K562 (cell line): Measurements from ENCODE around the gene KCNB1. TPM values are rescaled to one million over a fixed set of nuclear protein-coding genes. Genes with fewer than 3 reads are reported as not detected.

ENCODE experiments used
- ATAC-seq: fragments of 200-7000 bp; cut with Tn5 transposase; 3 replicates; pipeline ENCODE4 v1.9.1; 2020; ENCODE audit warnings: moderate library complexity
- BruUV-seq: library from RNA; stranded (reverse); fragments of 400-500 nt; replicated peaks from 2 replicates; lab custom pipeline; 2021; lab: Mats Ljungman, UMichigan
- CTCF ChIA-PET: fragments of 300-600 bp; formaldehyde crosslinking; extraction: SDS; loops from one replicate; lab custom pipeline; 2021; ENCODE audit warnings: low intra/inter-chr PET ratio; lab: Yijun Ruan, JAX
- POLR2A ChIA-PET: fragments of 300-600, 350-650 bp; sonication (Branson Sonifier 250); formaldehyde crosslinking; extraction: SDS; loops from one replicate; lab custom pipeline; 2021; ENCODE audit warnings: antibody characterized with exemption, inconsistent platforms; lab: Yijun Ruan, JAX
- DNase-seq, 4 experiments: peaks; one replicate each; pipeline versions ENCODE4 v3.0.0 to v3.0.0-alpha.2; 2011 to 2018; ENCODE audit warnings: low spot score in 3 of 4, mixed read lengths in 3 of 4; ENCODE audit errors: extremely low read depth in 1 of 4
- FAIRE-seq: peaks from 2 replicates; lab custom pipeline; 2011; peaks lifted over from hg19 to GRCh38; lab: Jason Lieb, UNC
- H2AFZ ChIP-seq: 2 replicates; pipeline ENCODE4 v1.6.0; 2011; ENCODE audit warnings: low read depth, low read length, control low read depth, inconsistent platforms
- H3K27ac ChIP-seq: fragments of 200-600 bp; 3 replicates; pipeline ENCODE4 v1.8.0; 2011; ENCODE audit warnings: low read depth, mild to moderate bottlenecking, control low read depth, inconsistent platforms, low read length, moderate library complexity, mixed read lengths; ENCODE audit errors: extremely low read depth
- H3K27me3 ChIP-seq, 2 experiments: fragments of 300-600 bp in 1 of 2; 2 replicates in 1 of 2; 3 replicates in 1 of 2; pipeline versions ENCODE4 v1.6.0 to v1.8.0; 2011; ENCODE audit warnings: inconsistent platforms in 2 of 2, low read length in 2 of 2, mild to moderate bottlenecking in 1 of 2, mixed read lengths in 1 of 2, moderate library complexity in 1 of 2; ENCODE audit not compliant: control insufficient read depth in 2 of 2, insufficient read depth in 2 of 2
- H3K36me3 ChIP-seq: fragments of 300-600 bp; 3 replicates; pipeline ENCODE4 v1.8.0; 2011; ENCODE audit warnings: mild to moderate bottlenecking, low read length, inconsistent platforms; ENCODE audit not compliant: control insufficient read depth, insufficient read depth
- H3K4me1 ChIP-seq, 2 experiments: fragments of 200-600 bp in 1 of 2; replicated peaks in 1 of 2; 2 replicates in 1 of 2; 3 replicates in 1 of 2; pipeline versions ENCODE4 v1.5.1 to v1.8.0; 2011; ENCODE audit warnings: inconsistent platforms in 2 of 2, low read length in 2 of 2, mild to moderate bottlenecking in 1 of 2, mixed read lengths in 1 of 2, moderate library complexity in 1 of 2; ENCODE audit not compliant: control insufficient read depth in 2 of 2, insufficient read depth in 2 of 2
- H3K4me2 ChIP-seq: 2 replicates; pipeline ENCODE4 v1.6.1; 2011; ENCODE audit warnings: low read length, control low read depth, inconsistent platforms, mixed read lengths; ENCODE audit not compliant: insufficient read depth
- H3K4me3 ChIP-seq: fragments of 200-600 bp; sonication (generic), shearing (Covaris generic); 2 replicates; pipeline ENCODE4 v1.5.1; 2016; ENCODE audit warnings: control low read depth, inconsistent platforms
- H3K79me2 ChIP-seq: fragments of 200-600 bp; 3 replicates; pipeline ENCODE4 v1.8.0; 2011; ENCODE audit warnings: low read length, inconsistent platforms; ENCODE audit not compliant: control insufficient read depth, insufficient read depth
- H3K9ac ChIP-seq, 2 experiments: 2 replicates each; pipeline versions ENCODE4 v1.6.0 to v1.6.1; 2011; ENCODE audit warnings: low read depth in 2 of 2, low read length in 2 of 2, control low read depth in 1 of 2, inconsistent platforms in 1 of 2, mild to moderate bottlenecking in 1 of 2, mixed read lengths in 1 of 2; ENCODE audit not compliant: insufficient read depth in 1 of 2
- H3K9me1 ChIP-seq: one replicate; pipeline ENCODE4 v1.6.0; 2011; ENCODE audit warnings: inconsistent platforms, mild to moderate bottlenecking, low read length, moderate library complexity; ENCODE audit not compliant: control insufficient read depth, insufficient read depth
- H3K9me3 ChIP-seq: replicated peaks from 2 replicates; pipeline ENCODE4 v1.5.1; 2011; ENCODE audit warnings: low read depth, low read length, inconsistent platforms; ENCODE audit not compliant: control insufficient read depth, insufficient read depth
- H4K20me1 ChIP-seq: replicated peaks from 2 replicates; pipeline ENCODE4 v1.6.1; 2011; ENCODE audit warnings: low read length, inconsistent platforms, mixed read lengths; ENCODE audit not compliant: control insufficient read depth, insufficient read depth
- BACH1 ChIP-seq: fragments of 200-800 bp; sonication (Bioruptor generic); IDR thresholded peaks from 2 replicates; pipeline ENCODE4 v1.6.1; 2016; ENCODE audit warnings: missing genetic modification characterization, missing compliant biosample characterization
- BRF2 ChIP-seq: IDR thresholded peaks from 3 replicates; pipeline ENCODE4 v1.6.1; 2011; ENCODE audit warnings: borderline replicate concordance, mild to moderate bottlenecking; ENCODE audit not compliant: insufficient read length, insufficient read depth
- CREB1 ChIP-seq, 2 experiments: sonication (generic) in 1 of 2; formaldehyde crosslinking in 1 of 2; IDR thresholded peaks; 2 replicates each; pipeline versions ENCODE4 v1.6.1 to v1.8.0; 2012 to 2022; ENCODE audit warnings: inconsistent platforms in 1 of 2, mild to moderate bottlenecking in 1 of 2, missing genetic modification reagents in 1 of 2, moderate library complexity in 1 of 2
- CREM ChIP-seq: IDR thresholded peaks from 2 replicates; pipeline ENCODE4 v1.6.1; 2014; ENCODE audit warnings: antibody characterized with exemption, low read depth
- E2F5 ChIP-seq: sonication (generic); formaldehyde crosslinking; IDR thresholded peaks from 2 replicates; pipeline ENCODE4 v1.8.0; 2022; ENCODE audit warnings: mild to moderate bottlenecking, missing genetic modification reagents
- IRF2 ChIP-seq: sonication (generic); formaldehyde crosslinking; IDR thresholded peaks from 2 replicates; pipeline ENCODE4 v1.8.1; 2022; ENCODE audit warnings: mild to moderate bottlenecking, missing genetic modification reagents
- MAX ChIP-seq: sonication (generic); formaldehyde crosslinking; IDR thresholded peaks from 2 replicates; pipeline ENCODE4 v1.9.0; 2022; ENCODE audit warnings: mild to moderate bottlenecking, missing genetic modification reagents
- TEAD1 ChIP-seq, 2 experiments: fragments of 450-650 bp in 1 of 2; sonication (generic) in 1 of 2; formaldehyde crosslinking; IDR thresholded peaks; 2 replicates each; pipeline versions ENCODE4 v1.4.0 to v1.8.0; 2020 to 2022; ENCODE audit warnings: mild to moderate bottlenecking in 2 of 2, missing genetic modification reagents in 1 of 2
- ZNF668 ChIP-seq: fragments of 250-450 bp; sonication (Bioruptor Pico); IDR thresholded peaks from 2 replicates; pipeline ENCODE4 v1.8.0; 2022; ENCODE audit warnings: mild to moderate bottlenecking, inconsistent platforms
- ZNF695 ChIP-seq: fragments of 450-650 bp; formaldehyde crosslinking; IDR thresholded peaks from 2 replicates; pipeline ENCODE4 v1.4.0; 2020; ENCODE audit warnings: mild to moderate bottlenecking, moderate library complexity
- ZZZ3 ChIP-seq: fragments of 450-650 bp; IDR thresholded peaks from 2 replicates; pipeline ENCODE4 v1.6.1; 2016; ENCODE audit warnings: antibody characterized with exemption, mild to moderate bottlenecking, moderate library complexity
- WGBS: fragments of 100-300 bp; shearing (Covaris generic); methylation state at CpG from one replicate; pipeline ENCODE4 v1.1.6; 2016; ENCODE audit warnings: low coverage, mixed read lengths; ENCODE audit not compliant: insufficient coverage; ENCODE audit errors: missing lambda C conversion rate; 5-methylcytosine and 5-hydroxymethylcytosine counted together
- in situ Hi-C: fragments of 300-500 bp; cut with MboI; formaldehyde crosslinking; loops from 4 replicates; pipeline ENCODE4 v1.15.0; 2018; ENCODE audit warnings: inconsistent platforms, mixed read lengths
- intact Hi-C: fragments of 100-400 bp; cut with micrococcal nuclease; formaldehyde crosslinking; loops from 2 replicates; pipeline ENCODE4 v1.14.2; 2022
- polyA plus RNA-seq, 8 experiments: library from polyadenylated mRNA; depleted of rRNA in 4 of 8; stranded (reverse) in 5 of 8; unstranded in 3 of 8; fragments of >200 nt; fragmentation: Nextera tagmentation in 2 of 8; fragmentation: Illumina TruSeq in 1 of 8; extraction: Ambion mirVana in 2 of 8; extraction: Trizol in 1 of 8; gene quantifications; 2 replicates each; pipeline versions ENCODE4 v1.2.1 to v1.2.3, GENCODE V29; 2011 to 2014; ENCODE audit warnings: inconsistent platforms in 1 of 8, missing spikeins in 1 of 8
- total RNA-seq, 7 experiments: library from RNA; depleted of rRNA in 6 of 7; stranded (reverse); fragments of >200 nt in 6 of 7; fragmentation: Illumina TruSeq in 2 of 7; extraction: Trizol in 2 of 7; gene quantifications; 2 replicates each; pipeline versions ENCODE4 v1.2.1 to v1.2.3, GENCODE V29; 2011 to 2021; ENCODE audit warnings: low replicate concordance in 1 of 7
- TF ChIP-seq, protein P1 (sequence below): IDR thresholded peaks from 2 replicates; pipeline ENCODE4 v1.6.1; 2012; ENCODE audit warnings: low read depth, low read length, improper control_type of control experiment, borderline replicate concordance
- TF ChIP-seq, protein P2 (sequence below): sonication (generic); formaldehyde crosslinking; IDR thresholded peaks from 2 replicates; pipeline ENCODE4 v1.8.0; 2022; ENCODE audit warnings: missing genetic modification reagents, mild to moderate bottlenecking, borderline replicate concordance

The KCNB1 gene
- total and polyA plus RNA-seq, 9 of the 15 experiments (the other 6 are each of a cell fraction or from before 2014, with no cell fraction given): 0.01 to 0.06 TPM; not detected in 7

GRCh38 chr20:49326026-49326425 lies 156.4 kb downstream of the KCNB1 start (continued):
- TF ChIP-seq, protein P1, sequence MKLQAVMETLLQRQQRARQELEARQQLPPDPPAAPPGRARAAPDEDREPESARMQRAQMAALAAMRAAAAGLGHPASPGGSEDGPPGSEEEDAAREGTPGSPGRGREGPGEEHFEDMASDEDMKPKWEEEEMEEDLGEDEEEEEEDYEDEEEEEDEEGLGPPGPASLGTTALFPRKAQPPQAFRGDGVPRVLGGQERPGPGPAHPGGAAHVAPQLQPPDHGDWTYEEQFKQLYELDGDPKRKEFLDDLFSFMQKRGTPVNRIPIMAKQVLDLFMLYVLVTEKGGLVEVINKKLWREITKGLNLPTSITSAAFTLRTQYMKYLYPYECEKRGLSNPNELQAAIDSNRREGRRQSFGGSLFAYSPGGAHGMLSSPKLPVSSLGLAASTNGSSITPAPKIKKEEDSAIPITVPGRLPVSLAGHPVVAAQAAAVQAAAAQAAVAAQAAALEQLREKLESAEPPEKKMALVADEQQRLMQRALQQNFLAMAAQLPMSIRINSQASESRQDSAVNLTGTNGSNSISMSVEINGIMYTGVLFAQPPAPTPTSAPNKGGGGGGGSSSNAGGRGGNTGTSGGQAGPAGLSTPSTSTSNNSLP: no peak

- peak overlapping the region in 1 of 2 experiments; percentile 66; a peak in 1 of 4 replicates for H3K9ac ChIP-seq
- WGBS: 23% methylated on average over 5 of the region's 5 CpGs
- in situ Hi-C loops: loop anchor here (5.0 kb wide), 1 partner anchor 77 kb away; no protein-coding TSS in a partner anchor
- TF ChIP-seq ZNF668 (no peak), TEAD1 (CRISPR knock-in tag; IDR thresholded peaks at IDR 0.05) (no peak), CREM (peak; percentile 38; the same call in 1 of the 2 replicates), IRF2 (no peak), CREB1 (IDR thresholded peaks at IDR 0.05) (0 out of 2 replicates have a peak, but pooled peaks have one; percentile 23), CREB1 (CRISPR knock-in tag; IDR thresholded peaks at IDR 0.05) (no peak), ZZZ3 (no peak), ZNF695 (CRISPR knock-in tag) (no peak), BACH1 (tag) (no peak), E2F5 (no peak), MAX (CRISPR knock-in tag) (no peak), BRF2 (no peak)
- TF ChIP-seq, protein P2, sequence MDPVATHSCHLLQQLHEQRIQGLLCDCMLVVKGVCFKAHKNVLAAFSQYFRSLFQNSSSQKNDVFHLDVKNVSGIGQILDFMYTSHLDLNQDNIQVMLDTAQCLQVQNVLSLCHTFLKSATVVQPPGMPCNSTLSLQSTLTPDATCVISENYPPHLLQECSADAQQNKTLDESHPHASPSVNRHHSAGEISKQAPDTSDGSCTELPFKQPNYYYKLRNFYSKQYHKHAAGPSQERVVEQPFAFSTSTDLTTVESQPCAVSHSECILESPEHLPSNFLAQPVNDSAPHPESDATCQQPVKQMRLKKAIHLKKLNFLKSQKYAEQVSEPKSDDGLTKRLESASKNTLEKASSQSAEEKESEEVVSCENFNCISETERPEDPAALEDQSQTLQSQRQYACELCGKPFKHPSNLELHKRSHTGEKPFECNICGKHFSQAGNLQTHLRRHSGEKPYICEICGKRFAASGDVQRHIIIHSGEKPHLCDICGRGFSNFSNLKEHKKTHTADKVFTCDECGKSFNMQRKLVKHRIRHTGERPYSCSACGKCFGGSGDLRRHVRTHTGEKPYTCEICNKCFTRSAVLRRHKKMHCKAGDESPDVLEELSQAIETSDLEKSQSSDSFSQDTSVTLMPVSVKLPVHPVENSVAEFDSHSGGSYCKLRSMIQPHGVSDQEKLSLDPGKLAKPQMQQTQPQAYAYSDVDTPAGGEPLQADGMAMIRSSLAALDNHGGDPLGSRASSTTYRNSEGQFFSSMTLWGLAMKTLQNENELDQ (CRISPR knock-in tag): no peak
These were observed 158.2 kb downstream of the KCNB1 start for GRCh38 chr20:49324306-49324705.

More at GRCh38 chr20:49324306-49324705, 158.2 kb downstream of the KCNB1 start:
- Histone ChIP-seq H3K79me2 (no peaks in the 10 kb centered on the region), H3K9me1 (no peaks in the 10 kb centered on the region), H3K27me3 (peaks cover 33 to 38% of the 10 kb centered on the region in 2 experiments), H3K27ac (no peak overlapping the region; the same call in 2 of the 3 replicates), H3K4me3 (no peak overlapping the region), H2AFZ (peak overlapping the region; percentile 64; the same call in 1 of the 2 replicates), H4K20me1 (no peaks in the 10 kb centered on the region; the same call in 1 of the 2 replicates), H3K36me3 (no peaks in the 10 kb centered on the region), H3K9me3 (no peaks in the 10 kb centered on the region), H3K4me1 (peaks cover 10 to 13% of the 10 kb centered on the region in 2 experiments; a peak in 4 of 5 replicates), H3K4me2 (peak overlapping the region; percentile 62; the same call in 1 of the 2 replicates)
- FAIRE-seq: no peak
- CTCF ChIA-PET: interaction anchor here (0.7 to 1.5 kb wide), 3 partner anchors 47 to 193 kb away, joined by 3 to 10 read pairs (median 3); partner anchors contain the start of gene ZNFX1
- intact Hi-C loops: loop anchor here (5.0 kb wide), 1 partner anchor 47 kb away; the partner anchor contains the start of gene ZNFX1
- no peak for ATAC-seq
- DNase-seq: no peak
- BruUV-seq: no TSS peak
- POLR2A ChIA-PET: no interaction called here
